GM20000 (cell line): Measurements from ENCODE around the gene P2RY12.

Experiments used
- DNase-seq: peaks from one replicate; pipeline ENCODE4 v3.0.0; 2012; ENCODE audit warnings: low spot score
- CTCF ChIP-seq: IDR thresholded peaks from 2 replicates; pipeline ENCODE4 v1.5.1; 2012; ENCODE audit warnings: mild to moderate bottlenecking, control low read depth; ENCODE audit errors: extremely low read depth, missing control alignments

P2RY12 gene

GRCh38 chr3:151328298-151328995, 56.1 kb downstream of the P2RY12 start:
- DNase-seq = no peak
- no peak for TF ChIP-seq CTCF

GRCh38 chr3:151327571-151328198, 56.9 kb downstream of the P2RY12 start:
- peak; percentile 16 for DNase-seq
- TF ChIP-seq CTCF = no peak

GRCh38 chr3:151322511-151322910, 62.0 kb downstream of the P2RY12 start:
- TF ChIP-seq CTCF = no peak
- no peak for DNase-seq

GRCh38 chr3:151321526-151321925, 63.0 kb downstream of the P2RY12 start:
- DNase-seq = no peak
- TF ChIP-seq CTCF = no peak

GRCh38 chr3:151320131-151320530, 64.4 kb downstream of the P2RY12 start:
- DNase-seq = no peak

GRCh38 chr3:151319628-151320027, 64.9 kb downstream of the P2RY12 start:
- TF ChIP-seq CTCF = no peak
- DNase-seq = no peak

More at GRCh38 chr3:151320131-151320530, 64.4 kb downstream of the P2RY12 start:
- no peak for TF ChIP-seq CTCF

- no peak for DNase-seq
- TF ChIP-seq CTCF = no peak
These were observed 65.6 kb downstream of the P2RY12 start for GRCh38 chr3:151318991-151319390.
